Right lung (tissue), 5 donors: Measurements from ENCODE around the gene CASS4. TPM values are rescaled to one million over a fixed set of nuclear protein-coding genes. Genes with fewer than 3 reads are reported as not detected.
"Not testable (repeated sequence)": the region's sequence is repeated elsewhere in the genome, so short reads cannot be mapped to it uniquely, and the experiment has no call there.

Source experiments
- DNase-seq, 2 donors: peaks; one replicate each; pipeline ENCODE4 v3.0.0-alpha.2; 2013
- polyA plus RNA-seq, 5 donors: library from polyadenylated mRNA; unstranded; fragments of 120-200 nt; gene quantifications; one replicate each; pipeline versions ENCODE4 v1.2.1 to v1.2.3, GENCODE V29; 2013; ENCODE audit warnings: inconsistent platforms in 1 of 5, low replicate concordance in 1 of 5; ENCODE audit not compliant: insufficient read length in 5 of 5, insufficient read depth in 1 of 5

CASS4 gene
- polyA plus RNA-seq, 5 donors, result 20.4 to 25.3 (median 23.9) TPM

GRCh38 chr20:56391596-56392131 is 20.4 kb upstream of the CASS4 start:
- no peak for DNase-seq

GRCh38 chr20:56392132-56392880 is 19.8 kb upstream of the CASS4 start, which contains the start of the genes AURKA and CSTF1:
Gene AURKA, minus strand, starts transcription at chr20:56392215. Its CDS starts 4,018 bp downstream, at chr20:56388197.
Gene CSTF1, plus strand, starts transcription at chr20:56392645. Its CDS starts 2,908 bp downstream, at chr20:56395553.
- peak; percentile 99 for DNase-seq

GRCh38 chr20:56392881-56393482 is 19.1 kb upstream of the CASS4 start:
- no peak for DNase-seq

DNA sequence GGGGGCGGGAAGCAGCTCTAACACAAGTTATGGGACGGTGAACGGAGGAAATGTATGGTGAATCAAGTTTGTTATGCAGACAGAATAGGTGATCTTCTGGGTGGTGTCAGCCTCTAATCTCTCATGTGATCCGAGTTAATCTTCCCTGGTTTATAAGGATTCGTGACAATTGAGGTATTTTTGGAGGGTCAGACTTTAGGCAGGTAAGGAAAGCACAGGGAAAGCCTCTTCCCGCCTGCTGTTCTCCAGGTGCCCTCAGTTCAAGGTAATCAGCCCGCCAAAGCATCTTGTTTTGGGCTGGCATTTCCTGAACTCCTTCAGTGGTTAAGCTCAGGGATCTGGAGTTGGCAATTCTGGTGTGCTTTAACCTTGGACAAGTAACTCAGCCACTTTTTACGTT is 18.4 kb upstream of the CASS4 start:
- DNase-seq, result no peak

DNA sequence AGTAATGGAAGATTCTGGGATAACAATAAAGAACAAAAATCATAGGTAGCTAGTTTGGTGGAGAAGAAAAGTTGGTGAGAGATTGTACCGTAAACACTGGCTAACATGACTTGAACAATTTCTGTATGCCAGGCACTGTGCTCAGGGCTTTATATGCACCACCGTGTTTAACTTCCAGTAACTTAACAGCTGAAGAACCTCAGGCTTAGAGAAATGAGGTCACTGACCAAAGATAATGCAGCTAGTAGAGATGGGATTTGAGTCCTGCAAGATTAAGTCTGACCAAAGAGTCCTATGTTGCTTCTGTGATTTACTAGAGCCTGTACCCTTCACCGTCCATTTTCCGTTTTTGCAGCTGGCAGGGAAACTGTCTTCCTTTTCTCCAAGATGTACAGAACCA is 16.9 kb upstream of the CASS4 start:
- no peak for DNase-seq

- DNase-seq, result peak; percentile 52 to 75
Observed at GRCh38 chr20:56400001-56400640, 11.9 kb upstream of the CASS4 start.

- no peak for DNase-seq
Observed at GRCh38 chr20:56403465-56403864, 8.6 kb upstream of the CASS4 start.

- DNase-seq, result not testable (repeated sequence)
Observed at GRCh38 chr20:56405356-56405755, 6.7 kb upstream of the CASS4 start.

DNA sequence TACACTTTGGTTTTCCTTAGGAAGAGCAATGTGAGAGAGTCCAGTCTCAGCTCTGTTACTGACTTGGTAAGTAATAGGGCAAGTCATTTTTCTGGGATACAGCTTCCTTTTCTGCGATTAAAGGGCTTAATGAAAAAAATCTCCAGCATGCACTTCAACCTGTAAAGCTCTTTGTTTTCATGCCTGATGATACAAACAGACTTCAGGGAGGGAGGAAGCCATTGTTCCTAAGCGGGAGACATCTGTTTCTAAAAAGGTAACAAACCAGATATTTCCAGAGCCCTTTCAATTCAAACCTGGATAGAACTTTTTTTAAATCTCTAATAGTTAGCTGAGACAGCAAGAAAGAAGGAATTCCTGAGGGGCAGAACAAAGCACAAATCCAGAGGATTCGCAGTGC is 5.2 kb upstream of the CASS4 start:
- no peak for DNase-seq

DNA sequence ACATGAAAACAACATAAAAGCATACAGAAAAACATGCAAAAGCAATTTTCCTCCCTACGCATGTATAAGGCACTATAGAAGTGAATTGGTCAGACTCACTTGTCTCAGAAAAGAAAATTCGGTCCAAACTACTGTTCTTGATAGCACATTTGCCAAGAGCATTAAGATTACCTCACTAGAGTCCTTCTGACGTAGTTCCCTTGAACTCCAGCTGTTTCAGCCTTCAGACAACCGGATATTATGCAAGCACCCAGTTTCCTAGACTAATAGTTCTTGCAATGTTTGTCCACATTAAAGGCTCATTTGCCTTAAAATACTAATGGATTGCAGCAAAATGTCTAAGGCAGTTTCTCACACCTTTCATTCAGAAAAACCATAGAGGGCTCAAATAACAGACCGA is 2.5 kb upstream of the CASS4 start:
- DNase-seq, result peak; percentile 80 to 90

DNA sequence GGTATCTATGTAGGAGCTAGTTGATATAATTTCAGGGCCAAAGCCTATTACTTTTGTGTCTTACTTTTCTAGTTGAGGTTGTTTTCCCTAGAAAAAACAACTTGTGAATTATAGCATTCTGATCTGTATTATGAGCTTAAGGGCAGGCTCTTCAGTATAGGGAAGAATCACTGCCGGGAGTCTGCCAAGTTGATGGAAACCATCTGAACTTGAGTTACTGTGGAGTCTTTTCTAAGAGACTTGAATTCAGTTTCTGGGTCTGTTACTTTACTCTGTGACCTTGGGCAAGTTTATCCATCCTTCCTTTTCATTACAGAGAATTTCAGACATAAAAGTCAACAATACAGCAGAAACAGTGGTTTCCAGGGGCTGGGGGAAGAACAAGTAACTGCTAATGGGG is 2.1 kb upstream of the CASS4 start:
- DNase-seq, result peak in 1 of 2 donors; percentile 48

DNA sequence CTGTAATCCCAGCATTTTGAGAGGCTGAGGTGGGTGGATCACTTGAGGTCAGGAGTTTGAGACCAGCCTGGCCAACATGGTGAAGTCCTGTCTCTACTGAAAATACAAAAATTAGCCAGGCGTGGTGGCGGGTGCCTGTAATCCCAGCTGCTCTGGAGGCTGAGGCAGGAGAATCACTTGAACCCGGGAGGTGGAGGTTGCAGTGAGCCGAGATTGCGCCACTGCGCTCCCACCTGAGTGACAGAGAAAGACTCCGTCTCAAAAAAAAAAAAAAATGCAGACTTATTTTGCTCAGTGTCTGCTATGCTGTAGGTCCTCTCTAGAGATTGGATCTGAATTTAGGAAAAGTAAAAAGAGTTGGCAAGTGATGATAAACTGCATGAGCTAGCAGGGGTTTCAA is 773 bp upstream of the CASS4 start:
- not testable (repeated sequence) for DNase-seq

DNA sequence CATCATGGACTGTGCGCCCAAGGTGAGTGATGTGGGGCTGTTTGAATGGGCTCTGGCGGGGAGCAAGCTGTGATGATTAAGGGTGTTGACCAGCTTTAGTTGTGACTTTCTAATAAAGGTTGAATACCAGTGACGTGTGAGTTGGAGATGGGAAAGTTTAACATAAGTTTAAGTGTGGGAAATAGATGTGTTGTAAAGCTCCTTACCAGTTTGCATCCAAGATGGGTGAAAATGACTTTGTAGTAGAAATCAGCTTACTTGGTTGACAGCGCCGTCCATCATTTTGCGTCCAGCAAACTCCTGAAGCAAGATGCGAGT is 372 bp downstream of the CASS4 start:
- no peak for DNase-seq

DNA sequence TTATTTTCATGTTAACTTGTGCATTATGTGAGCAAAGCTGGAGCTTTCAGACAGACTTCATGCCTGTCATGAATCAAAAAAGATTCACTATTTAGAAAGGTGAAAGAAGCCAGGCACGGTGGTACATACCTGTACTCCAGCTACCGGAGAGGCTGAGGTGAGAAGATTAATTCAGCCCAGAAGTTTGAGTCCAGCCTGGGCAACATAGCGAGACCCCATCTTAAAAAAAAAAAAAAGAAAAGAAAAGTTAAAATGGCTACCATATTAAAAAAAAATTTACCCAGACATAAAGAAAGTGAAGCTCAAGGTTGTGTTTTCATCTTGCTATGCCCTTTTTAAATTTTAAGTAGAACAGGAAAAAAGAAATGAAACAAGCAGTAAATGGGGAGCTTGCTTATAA is 889 bp downstream of the CASS4 start:
- DNase-seq, result no peak

DNA sequence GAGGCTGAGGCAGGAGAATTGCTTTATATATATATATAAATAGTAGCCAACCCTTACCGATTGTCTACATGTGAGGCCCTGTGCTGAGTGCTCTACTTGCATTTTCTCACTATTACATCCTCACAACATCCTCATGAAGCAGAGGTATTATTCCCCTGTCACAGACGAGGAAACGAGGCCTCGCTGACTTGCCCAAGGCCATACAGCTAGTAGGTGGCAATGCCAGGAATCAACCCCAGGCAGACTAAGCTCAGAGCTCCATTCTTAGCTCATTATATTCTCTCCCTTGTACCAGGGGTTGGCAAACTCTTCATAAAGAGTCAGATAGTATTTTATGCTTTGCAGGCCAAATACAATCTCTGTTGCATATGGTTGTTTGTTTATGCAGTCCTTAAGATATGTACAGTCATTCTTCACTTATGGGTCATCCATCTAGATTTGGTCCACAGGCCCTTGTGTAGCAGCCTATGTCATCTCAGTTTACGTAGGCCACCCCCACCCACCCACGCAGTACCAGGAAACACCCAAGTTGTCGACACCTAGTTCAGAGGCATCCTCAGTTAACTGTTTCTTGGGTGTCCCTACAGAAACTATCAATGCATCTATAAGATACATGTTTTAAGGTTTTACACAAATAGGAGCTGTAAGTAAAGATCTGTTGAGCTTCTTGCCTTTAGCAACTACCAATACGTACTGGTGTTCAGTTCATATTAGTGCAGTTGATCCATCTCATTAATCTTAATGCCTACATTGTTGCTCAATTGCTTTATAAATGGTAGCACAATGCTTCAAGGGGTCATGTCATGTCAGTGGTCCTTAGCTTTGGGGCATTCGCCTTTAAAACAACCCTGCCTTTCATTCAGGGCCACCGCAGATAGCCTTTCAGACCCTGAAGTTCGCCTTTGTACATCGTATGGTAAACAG is 3.0 kb downstream of the CASS4 start:
- DNase-seq, result no peak

DNA sequence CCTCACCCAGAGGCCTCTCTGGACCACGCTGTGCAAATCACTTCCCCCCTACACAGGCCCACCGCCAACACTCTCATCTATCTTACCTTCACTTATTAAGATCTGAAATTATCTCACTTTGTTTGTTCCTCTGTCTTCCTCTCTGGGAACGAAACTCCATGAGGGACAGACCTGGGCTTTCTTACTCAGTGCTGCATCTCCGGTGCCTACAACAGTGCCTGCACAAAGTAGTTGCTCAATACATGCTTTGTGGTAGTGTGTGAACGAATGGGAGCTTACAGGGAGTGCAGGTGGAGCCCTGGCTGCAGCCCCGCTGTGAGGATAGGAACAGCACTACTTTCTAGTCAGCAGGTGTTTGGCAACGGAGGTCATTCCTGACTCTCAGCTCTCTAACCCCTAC is 5.3 kb downstream of the CASS4 start:
- DNase-seq, result no peak

DNA sequence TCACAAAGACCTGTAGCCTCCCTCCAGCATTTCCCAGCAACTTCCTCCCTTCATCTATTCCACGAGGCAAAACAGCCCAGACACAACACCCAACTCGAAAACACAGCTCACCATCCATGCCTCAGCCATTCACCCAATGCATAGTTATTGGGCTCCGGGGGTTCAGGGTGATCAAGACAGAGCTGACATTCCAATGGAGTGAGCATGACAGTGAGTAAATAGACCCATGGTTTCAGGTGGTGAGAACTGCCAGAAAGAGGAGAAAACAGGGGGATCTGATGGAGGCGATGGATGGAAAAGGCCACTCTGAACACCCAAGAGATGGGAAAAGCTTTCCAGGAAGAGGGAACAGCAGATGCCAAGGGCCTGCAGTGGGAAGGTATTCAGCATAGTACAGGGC is 5.9 kb downstream of the CASS4 start:
- DNase-seq, result no peak

GRCh38 chr20:56418385-56418861 is 6.4 kb downstream of the CASS4 start:
- DNase-seq, result no peak

DNA sequence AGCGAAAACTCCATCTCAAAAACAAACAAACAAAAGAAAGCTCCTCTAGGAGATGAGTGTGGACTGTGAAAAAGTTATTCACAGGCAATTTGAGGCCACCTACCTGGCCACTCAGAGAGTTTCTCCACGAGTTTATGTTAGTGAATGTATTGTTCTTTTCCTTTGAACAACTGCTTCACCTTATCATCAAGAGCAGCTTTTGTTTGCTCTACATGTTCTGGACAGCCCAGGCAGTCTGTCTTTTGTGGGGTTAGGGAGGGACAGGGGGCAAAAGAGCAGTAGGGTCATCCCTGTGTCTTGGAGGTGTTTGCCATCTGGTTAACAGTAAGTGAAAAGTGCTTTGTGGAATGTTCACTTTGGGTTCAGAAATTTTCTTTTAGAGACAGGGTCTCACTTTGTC is 8.0 kb downstream of the CASS4 start:
- DNase-seq, result no peak

DNA sequence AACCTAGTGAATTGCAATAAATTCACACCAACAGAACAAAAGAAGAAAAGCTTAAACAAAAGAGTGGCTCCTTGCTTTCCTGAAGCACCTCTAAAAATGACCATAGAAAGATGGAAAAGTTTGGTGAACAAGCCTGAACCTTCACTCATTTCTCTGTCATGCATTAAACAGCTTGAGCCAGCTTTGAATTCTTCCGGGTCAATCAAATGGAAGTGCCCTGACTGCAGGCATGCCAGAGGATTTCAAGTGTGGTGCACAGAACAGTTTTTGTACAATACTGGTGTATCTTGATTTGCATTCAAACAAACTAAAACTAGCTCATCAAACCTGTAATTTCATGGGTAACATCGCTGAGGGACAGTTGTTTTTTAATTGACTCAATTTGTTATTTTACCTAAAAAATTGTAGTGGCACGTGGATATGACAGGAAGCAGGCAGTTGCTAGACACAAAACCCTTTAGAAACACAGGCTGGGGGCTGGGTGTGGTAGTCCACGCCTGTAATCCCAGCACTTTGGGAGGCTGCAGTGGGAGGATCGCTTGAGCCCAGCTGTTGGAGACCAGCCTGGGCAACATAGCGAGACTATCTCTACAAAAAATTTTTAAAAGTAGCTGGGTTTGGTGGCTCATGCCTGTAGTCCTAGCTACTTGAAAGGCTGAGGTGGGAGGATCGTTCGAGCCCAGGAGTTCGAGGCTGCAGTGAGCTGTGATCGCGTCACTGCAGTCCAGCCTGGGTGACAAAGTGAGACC is 9.1 kb downstream of the CASS4 start:
- no peak for DNase-seq
